ENCODE measurements around the gene SKOR2.

SKOR2 gene, protein sequence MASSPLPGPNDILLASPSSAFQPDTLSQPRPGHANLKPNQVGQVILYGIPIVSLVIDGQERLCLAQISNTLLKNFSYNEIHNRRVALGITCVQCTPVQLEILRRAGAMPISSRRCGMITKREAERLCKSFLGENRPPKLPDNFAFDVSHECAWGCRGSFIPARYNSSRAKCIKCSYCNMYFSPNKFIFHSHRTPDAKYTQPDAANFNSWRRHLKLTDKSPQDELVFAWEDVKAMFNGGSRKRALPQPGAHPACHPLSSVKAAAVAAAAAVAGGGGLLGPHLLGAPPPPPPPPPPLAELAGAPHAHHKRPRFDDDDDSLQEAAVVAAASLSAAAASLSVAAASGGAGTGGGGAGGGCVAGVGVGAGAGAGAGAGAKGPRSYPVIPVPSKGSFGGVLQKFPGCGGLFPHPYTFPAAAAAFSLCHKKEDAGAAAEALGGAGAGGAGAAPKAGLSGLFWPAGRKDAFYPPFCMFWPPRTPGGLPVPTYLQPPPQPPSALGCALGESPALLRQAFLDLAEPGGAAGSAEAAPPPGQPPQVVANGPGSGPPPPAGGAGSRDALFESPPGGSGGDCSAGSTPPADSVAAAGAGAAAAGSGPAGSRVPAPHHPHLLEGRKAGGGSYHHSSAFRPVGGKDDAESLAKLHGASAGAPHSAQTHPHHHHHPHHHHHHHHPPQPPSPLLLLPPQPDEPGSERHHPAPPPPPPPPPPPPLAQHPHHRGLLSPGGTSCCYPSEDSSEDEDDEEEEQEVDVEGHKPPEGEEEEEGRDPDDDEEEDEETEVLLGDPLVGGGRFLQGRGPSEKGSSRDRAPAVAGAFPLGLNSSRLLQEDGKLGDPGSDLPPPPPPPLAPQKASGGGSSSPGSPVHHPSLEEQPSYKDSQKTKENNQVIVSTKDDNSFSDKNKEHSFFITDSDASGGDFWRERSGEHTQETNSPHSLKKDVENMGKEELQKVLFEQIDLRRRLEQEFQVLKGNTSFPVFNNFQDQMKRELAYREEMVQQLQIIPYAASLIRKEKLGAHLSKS

DNA sequence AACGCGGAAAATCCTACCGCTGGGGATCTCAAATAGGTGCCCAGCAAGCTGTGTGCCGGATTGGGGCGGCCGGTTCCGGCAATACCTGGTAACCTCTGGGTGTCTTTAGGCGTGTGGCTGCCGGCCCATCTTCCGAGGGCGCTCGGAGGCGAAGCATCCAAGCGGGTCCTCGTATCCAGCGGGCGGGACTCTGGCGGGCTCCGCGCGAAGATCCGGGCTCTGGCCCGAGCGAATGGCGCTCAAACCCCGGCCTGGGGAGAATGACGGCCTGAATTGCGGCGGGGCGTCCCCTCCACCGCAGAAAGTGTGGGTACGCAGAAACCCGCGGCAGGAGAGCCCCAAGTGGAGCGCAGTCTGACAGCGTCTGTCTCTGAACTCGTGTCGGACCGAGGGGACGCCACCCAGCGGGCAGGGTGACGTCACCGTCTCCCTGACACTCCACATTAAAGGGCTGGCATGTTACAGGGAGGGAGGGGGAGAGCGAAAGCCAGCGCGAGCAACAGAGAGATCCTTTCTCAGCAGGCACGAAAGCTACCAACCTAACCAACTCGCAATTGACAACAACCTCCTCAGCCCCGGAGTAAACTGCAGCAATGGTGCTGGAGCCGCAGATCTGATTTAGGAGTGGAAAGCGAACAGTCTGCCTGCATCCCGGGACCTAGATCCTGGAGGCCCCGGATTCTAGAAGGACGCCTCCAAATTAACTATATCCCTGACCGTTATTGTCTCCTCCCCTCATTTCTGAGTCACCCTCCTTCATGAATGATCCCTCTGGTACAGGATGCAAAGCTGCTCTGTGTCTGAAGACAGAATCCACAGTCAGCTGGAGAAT lies at the start of gene SKOR2:
SKOR2 (minus strand) TSS at position 372 of the 832 bp plus-strand sequence. CDS start 2,477 bp downstream, outside the sequence.
- DNase-seq (ENCODE audit: low read depth in 2 of 2), result no peak

DNA sequence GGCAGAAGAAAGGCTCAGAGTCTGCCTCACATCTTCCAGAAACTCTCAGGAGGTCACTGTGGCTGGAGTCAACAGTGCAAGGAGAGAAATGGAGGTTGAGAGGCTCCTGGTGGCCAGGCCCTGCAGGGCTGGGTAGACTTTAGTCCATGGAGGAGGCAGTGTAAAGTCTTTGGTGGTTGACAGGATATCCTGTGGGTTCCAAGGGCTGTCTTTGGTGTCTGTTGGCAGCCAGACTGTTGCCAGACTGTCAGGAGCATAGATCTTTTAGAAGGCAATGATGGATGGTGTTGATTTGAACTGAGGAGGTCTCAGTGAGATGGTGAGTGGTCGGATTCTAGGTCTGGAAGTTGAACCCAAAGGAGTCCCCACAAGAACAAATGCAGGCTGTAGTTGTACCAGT lies 45.0 kb upstream of the SKOR2 start:
- DNase-seq (ENCODE audit: low read depth in 2 of 2), result no peak

DNA sequence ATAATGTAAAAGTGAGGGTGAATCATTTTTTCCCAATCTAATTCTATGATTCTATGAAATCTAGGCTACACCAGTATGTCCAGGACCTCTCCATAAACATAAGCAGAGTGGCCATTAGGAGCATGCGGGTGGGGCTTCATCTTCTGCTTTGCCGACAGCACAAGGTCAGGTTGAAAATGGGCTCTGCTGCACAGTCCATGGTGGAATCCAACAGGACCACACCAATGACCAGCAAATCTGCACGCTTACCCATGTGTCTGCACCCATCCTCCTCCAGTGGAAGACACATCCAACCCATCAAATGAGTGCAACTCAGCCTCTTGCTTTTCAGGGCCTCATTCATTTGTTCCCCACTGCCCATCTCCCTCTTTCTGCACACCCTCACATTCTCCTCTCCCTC lies 43.3 kb upstream of the SKOR2 start:
- DNase-seq (ENCODE audit: low read depth in 2 of 2), result no peak

DNA sequence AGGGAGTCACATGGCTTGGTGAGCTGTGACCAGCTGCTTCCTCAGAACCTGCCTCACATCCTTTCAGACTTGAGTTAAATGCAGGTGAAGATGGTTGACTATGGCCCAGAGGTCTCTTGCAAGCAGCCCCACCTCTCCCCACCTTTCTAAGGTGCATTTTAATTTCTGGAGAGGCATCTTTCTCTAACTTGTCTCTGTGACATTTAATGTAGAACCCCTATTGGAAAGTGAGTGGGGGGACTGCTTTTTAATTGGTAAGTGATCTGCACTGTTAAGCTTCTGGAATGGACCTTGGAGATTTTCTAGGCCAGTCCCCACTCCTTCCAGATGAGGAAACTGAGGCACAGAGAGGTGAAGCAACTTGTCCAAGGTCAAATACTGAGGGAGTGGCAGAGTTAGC lies 37.3 kb upstream of the SKOR2 start:
- DNase-seq (ENCODE audit: low read depth in 2 of 2), result no peak

DNA sequence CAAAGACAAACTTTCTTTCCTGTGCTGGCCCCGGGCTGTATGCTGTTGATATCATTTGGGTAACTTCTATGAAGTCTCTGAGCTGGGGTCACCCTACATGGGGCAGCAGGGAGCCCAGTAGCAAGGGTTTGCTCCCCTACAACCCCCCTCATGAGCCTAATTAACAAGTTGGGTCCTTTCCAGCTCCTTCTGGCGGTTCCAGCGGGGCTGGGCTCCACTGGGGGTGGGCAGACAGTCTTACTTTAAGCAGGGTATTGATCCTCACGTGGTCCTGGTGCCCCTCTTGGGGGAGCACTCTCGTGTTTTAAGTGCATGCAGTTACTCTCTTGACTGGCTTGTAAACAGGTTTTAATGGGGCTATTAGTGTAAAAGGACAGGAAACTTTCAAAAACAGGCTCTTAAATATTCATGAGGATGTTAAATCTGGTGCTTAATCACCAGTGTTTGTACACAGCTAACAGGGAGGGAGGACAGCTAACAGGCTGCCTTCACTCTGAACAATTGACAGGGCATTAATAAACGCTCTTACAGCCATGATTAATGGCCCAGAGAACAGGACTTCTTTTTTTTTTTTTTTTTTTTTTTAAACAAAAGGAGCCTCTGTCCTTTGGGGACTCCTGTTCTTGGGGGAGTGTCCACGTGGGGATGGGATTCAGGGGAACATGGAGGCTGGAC lies 36.6 kb upstream of the SKOR2 start:
- no peak for DNase-seq (ENCODE audit: low read depth in 2 of 2)

DNA sequence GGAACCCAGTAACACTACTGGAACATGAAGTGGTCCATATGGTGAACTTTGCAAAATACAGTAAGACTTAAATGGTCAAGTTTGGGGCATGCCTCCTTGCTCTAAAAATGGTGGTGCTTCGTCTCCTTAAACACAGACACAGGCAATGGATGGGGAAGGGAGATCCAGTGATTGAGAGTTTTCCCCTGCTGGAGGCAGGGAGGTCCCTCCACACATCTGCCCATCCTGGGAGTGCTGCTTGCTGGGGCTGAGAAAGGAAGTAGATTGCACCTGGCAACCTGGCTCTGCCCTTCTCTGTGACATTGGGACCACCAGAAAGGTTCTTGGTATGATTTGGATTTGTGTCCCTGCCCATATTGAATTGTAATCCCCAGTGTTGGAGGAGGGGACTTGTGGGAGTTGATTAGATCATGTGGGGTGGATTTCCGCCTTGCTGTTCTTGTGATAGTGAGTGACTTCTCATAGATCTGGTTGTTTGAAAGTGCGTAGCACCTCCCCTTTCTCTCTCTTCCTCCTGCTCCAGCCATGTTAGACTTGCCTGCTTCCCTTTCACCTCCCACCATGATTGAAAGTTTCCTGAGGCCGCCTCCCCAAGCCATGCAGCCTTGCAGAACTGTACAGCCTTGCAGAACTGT lies 35.4 kb upstream of the SKOR2 start:
- no peak for DNase-seq (ENCODE audit: low read depth in 2 of 2)

DNA sequence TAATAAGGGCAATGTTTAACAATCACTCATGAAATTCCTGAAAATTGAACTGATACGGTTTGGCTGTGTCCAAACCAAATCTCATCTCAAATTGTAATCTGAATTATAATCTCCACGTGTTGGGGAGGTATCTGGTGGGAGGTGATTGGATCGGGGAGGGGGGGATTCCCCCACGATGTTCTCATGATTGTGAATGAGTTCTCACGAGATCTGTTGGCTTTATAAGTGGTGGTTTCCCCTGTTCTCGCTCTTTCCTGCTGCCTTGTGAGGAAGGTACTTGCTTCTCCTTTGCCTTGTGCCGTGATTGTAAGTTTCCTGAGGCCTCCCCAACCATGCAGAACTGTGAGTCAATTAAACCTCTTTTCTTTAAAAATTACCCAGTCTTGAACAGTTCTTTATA lies 34.0 kb upstream of the SKOR2 start:
- DNase-seq (ENCODE audit: low read depth in 2 of 2), result no peak

DNA sequence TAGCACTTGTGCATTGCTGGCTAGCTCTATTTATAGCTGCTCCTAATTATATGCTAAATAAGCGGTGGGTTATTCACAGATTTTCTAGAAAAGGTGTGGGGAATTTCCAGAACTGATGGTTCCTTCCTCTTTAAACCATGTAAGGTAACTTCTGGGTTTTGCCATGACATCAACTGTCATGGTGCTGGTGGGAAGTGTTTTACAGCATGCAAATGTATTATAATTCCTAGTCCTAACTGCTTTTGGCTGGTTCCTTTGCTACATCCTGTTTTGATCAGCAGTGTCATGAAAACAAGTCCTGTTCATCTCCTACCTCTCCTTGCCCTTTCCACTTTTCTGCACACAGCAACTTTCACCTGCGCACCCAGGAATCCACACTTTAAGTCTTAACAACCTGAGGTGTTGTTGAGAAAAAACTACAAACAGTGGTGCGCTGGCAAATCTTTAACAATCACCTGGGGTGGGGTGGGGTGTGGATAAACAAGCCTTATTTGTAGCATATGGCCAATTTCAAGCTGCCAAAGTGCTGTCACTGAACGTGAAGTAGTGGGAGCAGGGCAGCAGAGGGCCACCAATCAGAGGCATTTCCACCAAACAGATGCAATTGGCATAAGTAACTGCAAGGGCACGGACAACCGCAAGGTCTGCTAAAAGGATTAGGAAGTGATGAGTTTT lies 33.4 kb upstream of the SKOR2 start:
- DNase-seq (ENCODE audit: low read depth in 2 of 2), result no peak

DNA sequence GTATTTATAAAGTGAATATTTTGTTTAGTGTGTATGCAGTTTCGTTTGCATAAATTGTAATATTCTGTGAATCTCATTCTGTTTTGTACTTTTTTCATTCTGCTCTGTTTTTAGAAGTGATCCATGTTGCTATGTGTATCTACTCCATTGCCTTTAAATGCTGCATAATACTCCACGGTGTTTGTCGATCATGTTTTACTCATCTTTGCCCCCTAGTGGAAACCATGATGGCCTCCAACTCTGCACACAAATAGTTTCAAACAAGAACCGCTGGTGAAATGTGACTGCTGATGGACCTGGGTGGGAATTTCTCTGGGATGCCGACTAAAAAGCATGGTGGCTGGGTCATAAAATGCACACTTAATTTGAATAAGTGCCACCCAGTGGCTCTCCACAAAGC lies 32.0 kb upstream of the SKOR2 start:
- no peak for DNase-seq (ENCODE audit: low read depth in 2 of 2)

DNA sequence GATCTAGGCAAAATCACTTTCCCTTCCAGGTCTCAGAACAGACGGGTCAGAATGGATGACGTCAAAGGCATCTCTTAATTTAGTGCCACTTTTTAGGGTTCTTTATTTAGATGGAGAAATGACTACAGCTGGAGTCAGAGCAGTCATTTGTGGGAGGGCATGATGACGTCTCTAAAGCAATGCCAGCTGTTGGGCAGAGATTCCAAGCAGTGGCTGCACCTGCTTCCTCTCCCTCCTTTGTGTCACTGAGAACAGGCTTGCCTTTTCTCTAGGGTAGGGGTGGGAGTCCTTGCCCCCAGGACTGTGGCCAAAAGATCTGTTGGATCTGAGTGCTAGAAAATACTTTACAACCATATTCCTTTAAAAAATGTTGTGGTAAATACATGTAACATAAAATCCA lies 28.7 kb upstream of the SKOR2 start:
- DNase-seq (ENCODE audit: low read depth in 2 of 2), result no peak

DNA sequence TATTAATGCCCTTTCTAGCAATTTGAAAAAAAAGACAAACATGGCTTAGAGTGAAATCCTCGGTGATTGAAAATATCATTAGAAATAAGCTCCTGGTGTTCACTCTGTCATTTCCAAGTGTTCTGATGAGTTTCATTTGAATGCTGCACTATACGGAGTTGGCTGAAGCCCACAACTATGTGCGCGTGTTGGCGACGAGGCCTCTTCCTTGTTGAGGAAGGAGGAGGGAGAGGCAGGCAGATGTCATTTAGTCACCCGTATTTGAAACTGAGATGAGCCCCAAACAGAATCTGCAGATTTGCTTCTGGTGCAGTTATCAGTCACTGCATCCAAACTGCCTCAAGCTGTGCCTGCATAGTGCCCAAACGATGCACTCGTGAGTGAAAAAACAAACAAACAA lies 23.5 kb upstream of the SKOR2 start:
- DNase-seq (ENCODE audit: low read depth in 2 of 2), result no peak

DNA sequence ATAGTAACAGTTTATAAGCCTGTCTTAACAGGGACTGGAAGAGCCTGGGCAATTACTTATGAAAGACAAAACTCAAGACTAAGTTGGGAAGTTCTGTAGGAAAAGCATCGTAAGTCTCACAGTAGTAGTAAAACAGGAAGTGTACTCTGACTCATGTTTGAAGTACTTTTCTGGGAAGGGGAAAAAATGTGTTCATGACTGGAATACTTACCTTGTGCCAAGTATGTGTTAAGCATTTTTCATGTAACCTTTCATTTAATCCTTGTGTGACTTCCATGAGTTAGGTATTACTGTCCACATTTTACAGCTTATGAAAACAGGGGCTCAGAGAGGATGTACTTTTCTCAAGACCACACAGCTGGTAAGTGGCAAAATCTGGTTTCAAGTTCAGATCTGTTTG lies 13.7 kb upstream of the SKOR2 start:
- DNase-seq (ENCODE audit: low read depth in 2 of 2), result no peak

DNA sequence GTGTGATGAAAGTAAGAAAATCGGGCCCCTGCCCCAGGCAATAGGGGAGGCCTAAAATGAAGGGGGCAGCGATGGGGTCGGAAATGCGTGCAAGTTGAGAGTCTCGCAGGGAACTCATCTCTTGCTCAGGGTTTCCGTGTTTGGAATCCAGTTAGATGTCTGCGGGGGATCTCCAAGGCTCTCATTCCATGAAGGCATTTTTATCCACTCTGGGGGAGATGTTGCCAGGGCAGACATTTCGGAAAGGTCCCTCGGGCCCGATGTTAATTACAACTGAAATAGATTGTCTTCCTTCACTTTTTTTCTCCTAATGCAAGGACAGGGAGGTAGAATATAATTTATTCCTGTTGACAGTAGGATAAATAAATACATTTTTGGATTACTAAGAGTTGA lies 12.8 kb upstream of the SKOR2 start:
- no peak for DNase-seq (ENCODE audit: low read depth in 2 of 2)

DNA sequence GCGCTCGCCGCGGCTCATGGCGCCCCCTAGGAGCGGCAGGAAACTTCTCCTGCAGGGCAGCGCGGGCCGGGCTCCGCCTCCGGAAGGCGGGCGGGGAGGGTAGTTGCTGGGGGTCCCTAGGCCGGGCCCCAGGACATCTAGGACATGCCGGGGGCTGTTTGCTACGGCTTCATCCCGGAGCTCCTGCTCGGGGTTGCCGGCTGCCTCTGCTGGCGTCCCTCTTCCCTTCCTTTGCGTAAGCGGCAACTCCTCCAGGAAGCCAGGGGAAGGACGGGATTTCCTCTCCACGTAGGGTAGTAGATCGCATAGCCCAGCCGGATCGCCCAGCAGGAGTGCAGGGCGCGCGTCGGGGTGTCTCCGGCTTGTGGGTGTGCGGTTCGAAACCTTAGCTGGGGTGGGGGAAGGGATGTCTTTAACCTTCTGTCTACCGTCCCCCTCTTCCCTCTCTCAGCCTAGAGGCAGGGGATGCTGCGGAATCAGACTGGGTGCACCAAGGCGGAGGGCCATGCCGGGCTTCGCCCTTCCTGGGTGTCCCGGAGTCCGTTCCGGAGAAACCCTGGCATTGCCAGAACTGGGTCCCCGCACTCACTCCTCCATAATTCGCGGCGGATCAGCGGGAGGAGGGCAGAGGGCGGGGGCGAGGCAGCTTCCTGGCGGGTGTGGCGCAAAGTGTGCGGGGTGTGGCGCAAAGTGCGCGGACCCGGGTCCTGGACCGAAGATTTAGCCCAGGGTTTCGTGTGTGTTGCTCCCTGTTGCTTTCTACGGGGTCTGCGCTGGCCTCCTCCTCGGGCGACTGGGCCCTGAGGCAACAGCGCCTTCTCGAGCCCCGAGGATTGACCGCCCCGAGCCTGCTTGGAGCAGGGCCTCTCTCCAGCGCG lies 12.2 kb upstream of the SKOR2 start:
- DNase-seq (ENCODE audit: low read depth in 2 of 2), result no peak

DNA sequence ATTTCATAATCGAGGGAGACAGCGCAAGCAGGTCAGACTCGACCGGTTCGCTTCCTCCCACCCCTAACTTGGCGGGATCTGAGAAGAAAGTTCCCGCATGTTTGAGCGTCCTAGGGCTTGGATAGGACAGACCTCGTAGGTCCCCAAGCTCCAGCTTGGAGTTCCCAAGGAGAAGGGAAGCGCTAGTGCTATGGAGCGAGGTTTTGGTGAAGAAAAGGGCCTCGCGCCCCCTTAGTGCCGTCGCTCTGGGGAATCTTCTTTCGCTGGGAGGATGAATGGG lies 11.6 kb upstream of the SKOR2 start:
- no peak for DNase-seq (ENCODE audit: low read depth in 2 of 2)

DNA sequence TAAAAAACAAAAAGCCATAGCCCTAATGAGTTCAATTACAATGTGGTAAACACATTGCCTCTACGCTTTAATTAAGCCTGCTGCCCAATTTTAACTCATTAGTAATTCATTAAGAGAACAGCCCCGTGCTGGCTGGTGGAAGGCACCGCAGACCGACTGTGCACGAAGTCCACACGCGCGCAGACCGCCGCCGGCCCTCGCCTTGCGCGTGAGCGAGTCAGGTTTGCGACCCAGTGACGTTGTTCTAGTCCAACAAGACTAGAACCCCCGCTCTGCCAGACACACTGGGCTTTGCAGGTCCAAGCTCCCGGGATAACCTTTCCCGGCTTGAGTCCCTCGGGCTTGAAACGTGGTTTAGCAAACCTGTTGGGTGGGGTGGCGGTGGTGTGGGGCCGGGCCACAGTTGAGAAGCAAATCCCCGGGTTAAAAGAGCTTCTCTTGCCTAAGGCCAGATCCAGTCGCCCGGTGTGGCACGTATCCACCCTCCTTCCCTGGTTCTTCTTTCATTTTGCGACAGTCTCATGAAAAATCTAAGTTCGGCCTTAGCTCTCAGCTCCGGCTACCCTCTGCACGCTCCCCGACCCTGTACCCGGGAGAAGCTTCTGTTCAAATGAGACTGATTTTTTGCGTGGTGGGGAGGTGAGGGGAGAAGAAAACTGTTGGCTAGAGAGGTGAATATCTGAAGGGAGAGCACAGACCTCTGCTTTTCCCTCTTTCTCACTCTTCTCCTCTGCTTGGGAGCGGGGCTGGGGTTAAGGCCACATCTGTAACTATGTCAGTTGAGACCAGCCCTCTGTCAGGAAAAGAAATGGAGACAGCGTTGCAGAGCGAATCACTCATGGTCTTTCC lies 11.1 kb upstream of the SKOR2 start:
- DNase-seq (ENCODE audit: low read depth in 2 of 2), result no peak

DNA sequence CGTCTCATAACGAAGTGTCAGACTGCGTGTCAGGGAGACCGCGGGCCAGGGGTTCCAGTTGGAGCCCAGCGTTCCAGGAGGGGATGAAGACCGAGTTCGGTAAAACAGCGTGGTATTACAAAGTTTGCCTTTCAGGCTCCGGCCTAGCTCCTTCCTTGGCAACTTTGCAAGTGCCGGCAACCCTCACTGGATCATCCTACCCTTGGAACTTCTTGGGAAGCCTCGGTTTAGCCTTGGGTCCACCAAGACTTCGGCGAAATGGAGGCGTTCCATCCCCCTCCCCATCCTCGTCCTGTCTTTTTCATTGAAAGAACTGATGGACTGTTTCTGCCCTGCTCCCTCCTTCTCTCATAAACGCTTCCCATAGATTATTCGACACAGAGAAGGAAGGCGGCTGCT lies 10.4 kb upstream of the SKOR2 start:
- no peak for DNase-seq (ENCODE audit: low read depth in 2 of 2)

DNA sequence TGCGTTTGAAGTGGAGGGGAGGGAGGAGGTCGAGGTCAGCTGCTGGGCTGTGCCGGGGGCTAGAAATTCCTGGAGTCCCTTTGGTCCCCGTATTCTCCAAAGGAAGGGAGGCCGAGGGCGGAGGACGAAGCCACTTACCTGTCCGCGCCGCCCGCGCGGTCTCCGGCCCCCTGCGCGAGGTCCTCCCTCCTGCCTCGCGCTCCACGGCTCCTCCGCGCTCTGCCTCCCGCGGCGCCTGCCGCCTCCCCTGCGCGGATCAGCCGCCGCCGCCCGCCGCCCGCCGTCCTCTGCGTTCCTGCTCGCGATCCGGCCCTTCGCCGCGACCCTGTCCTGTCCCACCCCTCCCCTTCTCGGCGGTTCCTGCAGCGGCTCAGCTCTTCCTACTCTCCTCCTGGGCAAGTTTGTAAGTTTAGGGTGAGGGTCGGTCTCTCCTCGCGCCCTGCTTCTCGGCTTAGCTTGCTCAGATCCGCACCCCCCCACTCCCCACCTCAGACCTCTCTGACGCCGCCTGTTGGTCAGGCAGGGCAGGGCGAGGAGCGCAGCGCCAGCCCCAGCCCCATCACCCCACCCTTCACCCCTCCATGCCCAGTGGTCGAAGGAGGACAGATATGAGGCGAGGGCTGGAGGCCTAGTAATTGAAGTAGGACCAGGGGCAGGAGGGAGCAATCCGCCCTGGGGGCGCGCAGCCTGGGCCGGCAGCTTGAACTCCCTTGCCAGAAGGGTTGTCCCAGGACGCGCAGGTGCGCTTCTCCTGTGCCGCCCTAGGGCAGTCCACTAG lies 9.7 kb upstream of the SKOR2 start:
- DNase-seq (ENCODE audit: low read depth in 2 of 2), result no peak
